GM19452 (cell line): ENCODE measurements around the gene ITPK1.
"Not testable (repeated sequence)": the region's sequence is repeated elsewhere in the genome, so short reads cannot be mapped to it uniquely, and the experiment has no call there.

Experiments
- ATAC-seq: cut with Tn5 transposase; IDR thresholded peaks from one replicate; pipeline ENCODE4 v1.9.1; 2021; ENCODE audit not compliant: unreplicated experiment

Gene ITPK1

DNA sequence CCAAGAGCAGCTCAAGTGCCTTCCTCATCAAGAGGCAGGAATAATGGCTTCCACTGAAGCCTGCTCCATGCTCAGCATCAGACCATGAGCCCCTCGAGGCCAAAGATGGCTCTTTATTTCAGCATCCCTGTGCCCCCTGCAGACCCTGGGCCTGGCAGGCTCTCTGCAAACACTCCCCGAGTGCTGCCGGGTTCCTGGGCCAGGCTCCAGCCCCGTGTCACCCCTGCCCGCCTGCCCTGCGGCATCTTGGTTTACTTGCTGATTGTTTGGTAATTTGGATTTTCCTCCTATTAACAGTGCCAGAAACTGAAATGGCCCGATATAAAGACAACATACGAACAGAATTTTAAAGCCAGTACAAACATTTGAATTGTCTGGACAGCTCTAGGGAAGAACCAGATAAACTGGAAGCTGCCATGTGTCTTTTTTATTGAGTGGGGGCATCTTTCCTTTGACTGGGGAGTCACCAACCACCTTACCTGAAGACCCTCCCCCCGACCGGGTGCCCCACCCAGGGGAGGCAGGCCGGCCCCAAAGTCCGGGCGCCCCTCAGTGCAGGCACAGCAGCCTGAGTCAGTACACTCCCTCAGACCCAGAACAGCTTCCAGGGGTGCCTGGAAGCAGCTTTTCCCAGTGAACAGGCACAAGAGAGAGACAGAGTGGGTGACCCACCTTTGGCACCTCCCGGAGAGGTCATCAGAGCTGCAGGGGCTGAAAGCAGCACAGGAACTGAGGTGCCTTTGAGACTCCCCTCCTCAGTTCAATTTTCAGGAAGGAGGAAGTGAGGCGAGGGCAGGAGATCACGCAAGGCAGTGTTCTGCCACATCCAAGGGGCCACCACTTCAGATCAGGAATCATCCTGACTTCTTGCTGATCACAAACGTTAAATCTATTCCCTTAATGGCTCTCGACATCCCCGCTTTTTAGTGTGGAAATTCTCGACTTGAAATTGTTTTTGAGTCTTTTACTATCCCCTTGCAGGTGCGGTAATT lies 30.6 kb downstream of the ITPK1 start:
- no peak for ATAC-seq

DNA sequence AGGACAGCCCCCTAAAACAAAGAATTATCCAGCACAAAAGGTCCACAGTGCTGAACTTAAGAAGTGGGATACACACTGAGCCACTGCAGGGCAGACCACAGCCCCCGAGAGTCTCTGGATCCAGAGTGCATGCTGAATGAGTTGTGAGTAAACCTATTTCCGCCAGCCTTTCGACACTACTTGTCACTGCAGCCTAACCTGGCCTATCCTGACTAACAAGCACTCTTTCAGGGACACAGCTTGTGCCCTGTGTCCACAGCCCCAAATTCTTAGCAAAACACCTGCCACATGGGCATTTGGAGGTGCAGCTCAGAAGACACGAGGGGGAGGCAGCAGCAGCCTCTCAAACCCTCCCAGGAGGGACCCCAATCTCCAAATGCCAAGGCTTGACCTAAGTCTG lies 31.3 kb downstream of the ITPK1 start:
- ATAC-seq = no peak

DNA sequence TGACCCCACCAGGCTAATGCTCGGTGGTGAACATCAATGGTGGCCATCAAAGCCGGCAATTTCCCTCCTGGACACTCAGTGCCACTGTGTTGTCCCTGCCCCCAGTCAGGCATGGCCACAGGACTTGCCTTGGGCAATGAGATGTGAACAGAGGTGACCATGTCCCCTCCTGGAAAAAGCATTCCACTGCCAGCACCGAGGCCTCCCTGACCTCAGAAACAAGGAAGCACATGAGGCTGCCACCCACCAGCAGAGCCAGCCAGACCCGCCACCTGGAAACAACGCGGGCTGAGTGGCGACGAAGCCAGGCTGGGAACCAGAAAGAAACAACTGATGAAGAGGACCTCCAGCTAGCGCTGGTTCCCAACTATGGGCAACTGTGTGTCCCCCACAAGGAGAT lies 31.8 kb downstream of the ITPK1 start:
- ATAC-seq = no peak

DNA sequence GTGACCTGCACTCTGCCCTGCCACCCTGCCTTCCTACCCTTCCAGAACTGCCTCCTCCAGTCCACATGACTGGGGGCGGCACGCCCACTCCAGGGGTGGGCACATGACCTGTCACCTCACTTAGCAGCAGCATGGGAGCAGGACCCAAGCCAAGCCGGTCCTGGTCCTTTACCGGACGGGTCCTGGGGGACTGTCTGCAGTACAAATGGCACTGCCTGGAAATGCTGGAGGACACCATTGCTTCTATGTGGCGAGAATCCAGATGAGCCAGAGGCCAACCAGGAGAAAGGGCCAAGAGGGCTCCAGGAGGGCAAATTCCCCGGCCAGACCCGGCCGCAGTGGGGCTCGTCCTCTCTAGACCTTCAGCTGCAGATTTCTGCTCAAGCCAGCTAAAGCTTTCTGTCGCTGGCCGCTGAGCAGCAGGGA lies 33.1 kb downstream of the ITPK1 start:
- no peak for ATAC-seq

DNA sequence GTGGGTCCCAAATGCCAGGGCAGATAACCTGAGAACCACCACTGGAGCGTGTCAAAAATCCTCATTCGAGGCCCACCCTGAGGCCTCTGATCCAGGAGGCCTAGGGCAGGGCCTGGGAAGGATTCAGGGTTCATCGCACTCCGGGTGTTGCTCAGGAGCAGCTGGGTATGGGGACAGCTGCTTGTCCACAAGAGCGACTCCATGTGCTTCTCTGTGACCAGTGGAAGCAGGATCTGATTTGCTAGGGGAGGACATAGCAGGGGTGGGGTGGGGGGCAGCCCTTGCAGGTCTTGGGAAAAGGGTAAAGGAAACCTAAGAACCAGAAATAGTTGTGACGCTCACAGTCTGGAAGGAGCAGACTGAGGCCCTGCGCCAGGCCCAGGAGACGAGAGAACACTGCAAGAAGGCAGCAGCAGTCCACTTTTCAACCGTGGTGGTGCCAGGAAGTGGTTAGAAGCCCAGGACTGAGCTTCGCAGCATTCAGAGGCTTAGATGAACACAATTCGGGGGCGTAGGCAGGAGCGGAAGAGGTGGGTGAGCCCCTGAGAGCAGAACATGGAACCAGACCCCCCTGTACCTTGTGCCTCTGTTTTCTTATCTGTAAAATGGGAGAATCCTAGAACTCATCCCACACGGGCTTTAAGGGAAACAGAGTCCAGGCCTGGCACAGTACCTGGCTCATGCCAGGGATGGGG lies 33.7 kb downstream of the ITPK1 start:
- ATAC-seq = no peak

DNA sequence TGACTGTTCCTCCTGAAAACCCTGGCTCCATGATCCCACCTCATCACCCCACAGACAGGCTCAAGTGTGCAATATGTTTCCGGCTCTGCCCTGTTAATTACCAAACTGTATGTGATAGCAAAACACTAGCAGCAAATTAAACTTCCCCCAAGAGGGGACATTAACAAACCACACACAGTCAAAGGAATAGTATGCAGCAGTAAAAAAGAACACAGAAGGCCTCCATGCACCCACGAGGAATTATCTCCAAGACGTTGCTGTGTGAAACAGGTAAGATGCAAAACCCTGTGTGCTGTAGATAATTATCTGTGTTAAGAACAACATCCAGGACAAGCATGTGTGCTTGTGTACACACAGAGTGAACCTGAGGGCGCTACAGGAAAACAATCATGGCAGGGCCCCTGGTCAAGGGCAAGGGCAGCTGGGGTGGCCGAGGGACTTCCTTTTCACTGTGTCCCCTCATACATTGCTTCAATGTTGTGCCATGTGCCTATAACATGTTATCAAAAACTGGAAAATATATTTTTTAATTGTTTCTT lies 35.8 kb downstream of the ITPK1 start:
- no peak for ATAC-seq

DNA sequence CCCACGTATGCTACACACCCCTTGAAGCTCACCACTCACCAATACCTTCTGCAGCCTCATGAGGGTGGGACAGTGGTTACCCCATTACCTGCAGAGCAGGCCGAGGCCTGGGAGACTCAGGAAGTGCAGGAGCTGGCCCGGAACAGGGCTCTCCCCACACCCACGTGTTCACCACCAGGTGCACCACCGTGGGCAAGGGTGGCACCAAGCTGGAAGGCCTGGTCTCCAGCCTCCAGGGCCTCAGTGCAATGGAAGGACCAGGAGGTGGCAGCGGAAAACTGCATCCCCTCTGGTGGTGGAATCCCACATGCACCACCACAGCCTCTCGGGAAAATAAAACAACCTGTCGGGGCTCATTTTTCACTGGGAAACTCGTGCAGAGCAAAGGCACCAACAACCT lies 36.4 kb downstream of the ITPK1 start:
- no peak for ATAC-seq

DNA sequence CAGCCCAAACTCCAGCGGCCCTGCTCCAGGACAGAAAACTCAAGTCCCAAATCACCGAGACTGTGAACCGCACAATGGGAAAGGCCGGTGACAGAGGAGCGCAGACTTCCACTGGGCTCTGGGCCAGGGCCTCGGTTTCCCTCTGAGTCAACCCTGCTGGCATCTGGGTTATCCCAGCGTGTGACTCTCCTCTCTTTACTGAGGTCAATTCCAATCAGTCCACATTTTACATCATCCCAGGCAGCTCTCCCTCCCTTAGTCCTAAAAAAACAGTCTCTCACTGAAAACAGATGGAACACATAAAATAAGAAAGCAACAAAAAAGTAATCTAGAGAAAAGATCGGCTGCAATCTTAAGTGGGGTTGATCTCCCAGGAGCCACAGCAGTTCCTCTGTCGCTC lies 36.9 kb downstream of the ITPK1 start:
- ATAC-seq = no peak

DNA sequence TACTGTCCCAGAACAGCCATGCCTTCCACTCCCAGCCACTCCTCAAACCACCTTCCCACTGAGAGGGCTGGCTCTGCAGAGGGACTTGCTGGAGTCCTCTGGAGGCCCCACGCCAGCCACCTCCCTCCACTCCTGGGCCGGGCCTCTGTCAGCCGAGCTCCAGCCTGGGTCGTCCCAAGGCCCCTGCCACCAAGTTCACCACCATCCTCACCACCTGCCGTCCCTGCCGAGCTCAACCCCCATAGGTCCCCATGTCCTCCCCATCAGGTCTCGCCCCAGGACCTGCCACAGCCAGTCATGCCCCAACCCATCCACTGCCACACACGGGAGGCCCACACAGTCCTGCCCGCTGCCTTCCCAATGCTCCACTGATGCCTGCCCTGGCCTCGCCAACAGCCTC lies 39.0 kb downstream of the ITPK1 start:
- no peak for ATAC-seq

DNA sequence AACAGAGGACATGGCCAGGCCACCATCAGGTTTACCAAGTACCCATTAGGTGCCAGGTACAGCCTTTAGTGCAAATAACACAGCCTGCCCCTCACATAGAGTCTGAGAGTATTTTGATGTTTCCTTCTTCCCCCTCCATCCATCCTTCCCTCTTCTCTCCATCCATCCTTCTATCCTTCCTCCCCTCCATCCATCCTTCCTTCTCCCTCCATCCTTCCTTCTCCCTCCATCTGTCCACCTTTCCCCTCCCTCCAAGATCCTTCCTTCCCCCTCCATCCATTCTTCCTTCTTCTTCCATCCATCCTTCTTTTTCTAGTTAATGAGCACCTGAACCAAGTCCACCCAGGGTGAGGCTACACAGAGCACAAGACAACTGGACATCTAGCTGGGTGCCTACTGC lies 39.8 kb downstream of the ITPK1 start:
- ATAC-seq = no peak

DNA sequence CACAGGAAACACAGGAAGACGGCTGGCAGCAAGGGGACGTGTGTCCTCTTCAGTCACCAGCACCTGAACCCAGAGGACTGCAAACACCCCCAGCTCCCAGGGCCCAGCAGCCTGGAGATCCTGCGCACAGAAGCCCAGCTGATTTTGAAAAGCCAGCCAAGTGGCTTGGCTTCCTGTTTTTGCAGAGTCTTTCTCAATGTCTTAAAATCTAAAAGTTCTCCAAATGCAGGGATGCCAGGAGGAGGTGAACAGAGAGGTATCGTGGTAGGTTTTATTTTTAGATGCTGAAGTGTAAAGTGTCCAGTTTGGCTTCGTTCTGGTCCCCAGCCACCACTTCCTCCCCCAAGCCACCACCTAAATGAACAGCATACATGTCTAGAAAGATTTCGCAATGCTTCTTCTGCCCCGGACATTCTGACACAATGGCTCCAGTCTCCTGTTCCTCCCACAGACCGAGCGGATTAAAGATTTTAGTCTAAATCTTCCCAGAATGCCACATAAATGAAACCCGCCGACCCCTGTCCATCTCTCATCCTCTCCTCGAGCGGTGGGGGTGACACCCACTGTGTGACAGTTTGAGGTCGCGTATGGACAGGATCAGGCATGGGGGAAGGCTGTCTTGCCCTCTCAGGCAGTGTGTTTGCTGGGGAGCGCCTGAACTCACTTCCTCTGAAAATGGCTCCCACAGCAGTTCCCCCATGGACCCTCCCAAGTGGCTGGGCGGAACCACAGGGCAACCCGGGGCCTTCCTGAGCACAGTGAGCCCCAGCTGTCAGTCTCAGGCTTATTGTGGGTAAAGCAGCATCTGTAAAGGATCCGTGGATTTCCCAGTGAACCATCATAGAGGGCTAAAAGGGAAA lies 41.6 kb downstream of the ITPK1 start:
- ATAC-seq = peak; percentile 52

DNA sequence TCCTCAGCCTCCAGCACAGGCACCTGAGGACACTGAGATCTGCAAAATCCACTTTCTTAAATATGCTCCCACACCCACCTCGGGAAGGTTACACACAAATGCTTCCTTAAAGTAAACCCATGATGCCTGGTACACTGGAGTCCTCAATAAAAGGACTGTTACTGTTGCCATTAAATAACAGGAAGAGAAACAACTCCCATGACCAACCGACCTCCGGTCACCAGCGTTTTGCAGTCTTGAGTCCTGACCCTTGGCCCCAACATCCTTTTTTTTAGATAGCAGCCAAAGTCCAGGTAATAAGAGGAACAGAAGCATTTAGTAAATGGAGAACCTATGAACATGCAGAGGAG lies 42.4 kb downstream of the ITPK1 start:
- ATAC-seq = no peak

DNA sequence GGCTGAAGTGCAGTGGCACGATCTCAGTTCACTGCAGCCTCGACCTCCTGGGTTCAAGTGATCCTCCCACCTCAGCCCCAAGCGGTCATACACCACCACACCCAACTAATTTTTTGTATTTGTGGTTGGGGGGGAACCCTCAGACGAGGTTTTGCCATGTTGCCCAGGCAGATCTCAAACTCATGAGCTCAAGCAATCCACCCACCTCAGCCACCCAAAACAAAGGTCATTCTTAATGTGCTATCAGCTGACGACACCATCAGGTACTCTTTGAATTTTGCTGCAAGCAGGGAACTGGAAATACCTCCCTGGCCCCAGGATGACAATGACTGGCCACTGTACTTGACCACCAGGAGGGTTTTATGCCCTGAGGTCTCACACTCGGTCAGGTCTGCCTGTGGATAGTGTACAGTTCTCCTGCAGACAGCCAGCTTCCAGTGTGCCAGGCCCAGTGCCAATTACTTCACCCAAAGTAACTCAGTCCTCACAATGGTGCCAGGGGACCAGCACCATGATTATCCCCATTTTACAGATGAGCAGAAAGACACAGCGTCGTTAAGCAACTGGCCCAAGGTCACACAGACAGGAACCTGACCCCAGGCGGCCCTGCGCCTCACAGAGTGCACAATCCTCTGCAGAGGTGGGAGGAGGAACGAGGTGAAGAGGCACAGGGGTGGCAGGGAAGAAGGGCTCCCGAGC lies 42.9 kb downstream of the ITPK1 start:
- ATAC-seq = no peak

DNA sequence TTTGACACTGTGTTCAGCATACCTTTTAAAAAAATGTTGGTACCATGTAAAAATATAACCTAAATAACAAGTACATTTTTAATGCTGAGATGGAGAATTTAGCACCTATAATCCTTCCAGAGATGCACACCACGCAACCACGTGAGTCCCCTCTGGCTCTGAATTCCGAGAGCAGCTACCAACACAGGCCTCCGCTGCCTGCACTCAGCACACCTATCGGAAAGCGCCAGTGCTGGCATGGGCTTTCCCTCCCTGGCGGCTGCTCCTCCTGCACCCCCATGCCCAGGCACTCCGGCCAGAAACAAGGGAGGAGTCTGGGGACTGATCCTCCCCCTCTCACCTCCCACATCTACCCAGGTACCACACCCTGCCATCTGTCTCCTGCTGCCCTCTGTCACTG lies 47.0 kb downstream of the ITPK1 start:
- no peak for ATAC-seq

DNA sequence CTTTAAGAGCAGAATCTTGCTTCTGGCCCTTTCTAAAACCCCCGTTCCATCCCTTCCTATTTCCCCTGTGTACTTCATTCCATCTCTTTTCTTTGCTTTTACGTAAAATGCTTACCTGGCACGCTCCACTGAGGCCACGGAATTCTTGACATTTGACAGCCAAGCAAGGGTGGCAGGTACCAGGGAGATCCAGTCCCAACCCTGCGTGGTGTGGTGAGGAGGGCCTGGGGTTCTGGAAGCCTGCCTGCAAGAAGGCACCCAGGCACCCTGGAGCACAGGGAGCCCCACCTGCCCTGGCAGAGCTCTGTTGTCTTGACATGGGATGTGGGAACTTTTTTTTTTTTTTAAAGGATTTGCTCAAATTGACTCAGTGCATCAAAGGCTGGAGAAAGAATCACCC lies 48.6 kb downstream of the ITPK1 start:
- ATAC-seq = no peak

DNA sequence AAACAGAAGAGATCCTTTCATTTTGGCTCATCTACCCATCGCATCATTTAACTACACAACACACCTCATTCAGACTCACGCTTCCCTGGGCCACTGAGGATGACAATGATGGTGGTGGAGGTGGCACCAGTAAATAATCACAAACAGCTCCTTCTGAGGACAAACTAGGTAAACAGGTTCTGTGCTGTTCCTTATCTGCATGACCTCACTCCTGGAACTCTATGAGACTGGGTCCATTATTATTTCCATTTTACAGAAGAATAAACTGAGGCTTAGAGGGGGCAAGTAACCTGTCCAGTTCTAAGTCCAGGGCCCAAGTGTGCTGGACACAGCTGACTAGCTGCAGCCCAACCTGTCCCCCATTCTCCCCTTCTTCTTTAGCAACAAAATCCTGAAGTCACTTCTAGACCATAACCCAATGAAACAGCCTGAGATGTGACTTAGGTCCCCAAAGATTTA lies 50.4 kb downstream of the ITPK1 start:
- peak; percentile 3 for ATAC-seq

DNA sequence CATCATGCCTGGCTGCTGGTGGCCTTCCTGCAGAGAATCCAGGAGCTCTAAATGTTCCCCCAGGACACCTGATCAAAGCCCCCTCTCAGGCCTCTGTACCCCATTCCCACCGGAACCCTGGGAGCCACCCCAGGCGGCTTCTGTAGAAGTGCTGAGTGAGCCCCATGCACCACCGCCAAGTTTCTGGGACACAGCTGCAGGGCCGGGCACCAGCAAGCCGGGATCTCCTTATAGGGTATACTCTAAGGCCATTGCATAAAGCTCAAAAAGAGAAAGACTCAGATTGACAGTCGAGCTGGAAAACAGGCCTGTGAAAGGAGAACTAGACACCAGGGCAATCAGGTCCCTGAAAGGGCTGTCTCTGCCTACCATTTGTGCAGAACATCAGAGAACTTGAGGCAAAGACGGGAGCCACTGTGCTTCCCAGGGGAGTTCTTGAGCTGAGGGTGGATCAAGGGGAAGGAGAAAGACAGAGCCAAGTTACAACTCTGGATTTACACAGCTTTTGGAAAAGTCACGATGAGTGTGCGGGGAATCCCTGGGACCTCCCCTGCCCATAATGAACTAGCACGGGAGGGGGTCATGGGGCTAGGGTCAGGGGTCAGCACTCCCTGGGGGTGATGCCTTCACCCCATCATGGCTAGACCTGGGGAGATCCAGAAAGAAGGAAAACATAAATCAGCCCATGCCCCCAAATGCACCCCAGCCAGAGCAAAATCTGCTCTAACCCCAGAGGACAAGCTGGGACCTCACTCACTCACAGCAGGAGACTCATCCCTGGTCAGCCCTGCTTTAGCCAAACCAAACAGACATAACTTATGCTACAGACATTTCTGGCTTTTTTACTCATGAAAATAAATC lies 51.1 kb downstream of the ITPK1 start:
- ATAC-seq = no peak

DNA sequence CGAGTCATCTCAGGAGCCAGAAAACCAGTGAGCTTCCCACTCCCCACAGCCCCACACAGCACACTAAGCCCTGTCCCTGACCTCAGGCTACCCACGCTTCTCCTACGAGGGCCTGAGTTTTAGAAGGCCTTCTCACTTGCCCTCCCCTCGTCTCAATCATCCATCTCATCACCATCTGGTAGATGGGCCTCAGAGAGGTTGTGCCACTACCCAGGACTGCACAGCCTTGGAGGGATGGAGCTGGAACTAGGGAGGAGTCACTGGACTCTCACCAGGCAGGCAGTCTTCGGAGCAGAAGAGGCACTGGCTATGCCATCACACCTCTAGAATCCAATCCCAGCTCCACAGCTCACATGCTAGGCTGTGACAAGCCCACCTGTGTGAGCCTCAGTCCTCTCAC lies 52.3 kb downstream of the ITPK1 start:
- no peak for ATAC-seq

DNA sequence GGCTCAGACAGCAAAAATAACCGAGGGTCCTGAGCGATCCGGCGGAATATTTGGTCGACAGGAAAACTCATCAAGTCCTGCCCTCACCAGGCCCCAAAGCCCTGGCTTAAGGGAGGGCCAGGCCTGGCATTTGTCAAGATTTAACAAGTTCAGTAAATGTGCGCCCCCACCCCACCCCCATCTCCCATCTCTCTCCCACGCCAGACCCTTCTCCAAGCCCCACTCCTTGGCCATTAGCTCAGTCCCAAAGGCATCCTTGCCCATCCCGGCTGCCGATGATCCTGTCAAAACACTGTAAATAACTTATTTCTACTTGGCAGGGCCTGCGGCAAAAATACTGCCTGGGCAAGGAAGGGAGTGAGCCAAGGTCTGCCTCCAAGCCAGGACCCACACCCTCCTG lies 52.8 kb downstream of the ITPK1 start:
- ATAC-seq = no peak

DNA sequence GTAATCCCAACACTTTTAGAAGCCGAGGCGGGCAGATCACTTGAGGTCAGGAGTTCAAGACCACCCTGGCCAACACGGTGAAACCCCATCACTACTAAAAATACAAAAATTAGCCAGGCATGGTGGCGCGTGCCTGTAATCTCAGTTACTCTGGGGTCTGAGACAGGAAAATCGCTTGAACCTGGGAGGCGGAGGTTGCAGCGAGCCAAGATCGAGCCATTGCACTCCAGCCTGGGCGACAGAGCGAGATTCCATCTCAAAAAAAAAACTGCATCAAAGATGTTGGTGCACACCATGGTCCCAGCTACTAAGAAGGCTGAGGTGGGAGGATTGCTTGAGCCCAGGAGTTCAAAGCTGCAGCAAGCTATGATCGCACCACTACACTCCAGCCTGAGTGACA lies 53.7 kb downstream of the ITPK1 start:
- ATAC-seq = not testable (repeated sequence)
